ENCODE data around the gene KLK13.

DNA sequence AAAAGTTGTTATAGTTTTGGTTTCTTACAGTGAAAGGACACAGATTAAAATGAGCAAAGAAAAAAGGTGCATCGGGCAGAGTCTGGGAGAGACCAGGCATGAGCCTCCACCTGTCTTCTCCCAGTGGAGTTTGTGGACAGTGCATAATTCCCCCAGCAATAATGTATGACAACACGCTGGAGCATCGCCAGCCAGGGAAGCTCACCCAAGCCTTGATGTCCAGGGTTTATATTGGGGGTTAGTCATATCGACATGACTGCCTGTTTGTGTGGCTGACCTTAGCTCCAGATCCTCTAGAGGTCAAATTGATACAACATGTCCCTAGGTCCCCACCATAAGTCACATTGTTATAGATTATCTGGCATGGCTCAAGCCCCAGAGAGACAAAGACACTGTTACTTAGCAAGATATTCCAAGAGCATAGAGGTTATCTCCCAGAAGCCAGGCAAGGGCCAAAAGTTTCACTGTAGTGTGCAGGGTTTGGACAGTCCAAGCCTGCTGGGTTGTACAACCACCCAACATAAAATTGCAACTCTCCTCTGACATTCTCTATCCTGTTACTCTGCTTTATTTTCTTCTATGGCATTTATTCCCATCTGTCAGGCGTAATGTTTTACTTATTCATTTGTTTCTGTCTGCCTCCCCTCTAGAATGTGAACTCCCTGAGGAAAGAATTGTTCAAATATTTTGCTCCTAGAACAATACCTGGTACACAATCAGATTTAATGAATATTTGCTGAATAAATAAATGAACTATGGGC is 5.6 kb upstream of the KLK13 start:
- TF ChIP-seq, protein P1, sequence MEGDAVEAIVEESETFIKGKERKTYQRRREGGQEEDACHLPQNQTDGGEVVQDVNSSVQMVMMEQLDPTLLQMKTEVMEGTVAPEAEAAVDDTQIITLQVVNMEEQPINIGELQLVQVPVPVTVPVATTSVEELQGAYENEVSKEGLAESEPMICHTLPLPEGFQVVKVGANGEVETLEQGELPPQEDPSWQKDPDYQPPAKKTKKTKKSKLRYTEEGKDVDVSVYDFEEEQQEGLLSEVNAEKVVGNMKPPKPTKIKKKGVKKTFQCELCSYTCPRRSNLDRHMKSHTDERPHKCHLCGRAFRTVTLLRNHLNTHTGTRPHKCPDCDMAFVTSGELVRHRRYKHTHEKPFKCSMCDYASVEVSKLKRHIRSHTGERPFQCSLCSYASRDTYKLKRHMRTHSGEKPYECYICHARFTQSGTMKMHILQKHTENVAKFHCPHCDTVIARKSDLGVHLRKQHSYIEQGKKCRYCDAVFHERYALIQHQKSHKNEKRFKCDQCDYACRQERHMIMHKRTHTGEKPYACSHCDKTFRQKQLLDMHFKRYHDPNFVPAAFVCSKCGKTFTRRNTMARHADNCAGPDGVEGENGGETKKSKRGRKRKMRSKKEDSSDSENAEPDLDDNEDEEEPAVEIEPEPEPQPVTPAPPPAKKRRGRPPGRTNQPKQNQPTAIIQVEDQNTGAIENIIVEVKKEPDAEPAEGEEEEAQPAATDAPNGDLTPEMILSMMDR (IDR thresholded peaks at IDR 0.05 in 8 of 11, conservative IDR thresholded peaks at IDR 0.05 in 3 of 11) = no peak
- TF ChIP-seq POLR2A (IDR thresholded peaks at IDR 0.05) = no peak
